CD4-positive, alpha-beta T cell treated with Interleukin-15 for 1 hour (primary cell): ENCODE data around the gene TLE4.
"Not testable (repeated sequence)": the region's sequence is repeated elsewhere in the genome, so short reads cannot be mapped to it uniquely, and the experiment has no call there.

Experiments
- DNase-seq: peaks from one replicate; pipeline ENCODE4 v3.0.0-alpha.2; 2020

TLE4 gene

GRCh38 chr9:79639354-79639753 lies 67.6 kb downstream of the TLE4 start:
- DNase-seq, result no peak

- DNase-seq, result not testable (repeated sequence)
Observed at GRCh38 chr9:79640067-79640466, 68.3 kb downstream of the TLE4 start.

GRCh38 chr9:79641070-79641469 lies 69.3 kb downstream of the TLE4 start:
- DNase-seq, result no peak

GRCh38 chr9:79642671-79643070 lies 70.9 kb downstream of the TLE4 start:
- no peak for DNase-seq

- DNase-seq, result no peak
Observed at GRCh38 chr9:79644048-79644447, 72.3 kb downstream of the TLE4 start.

- no peak for DNase-seq
Observed at GRCh38 chr9:79644601-79645000, 72.8 kb downstream of the TLE4 start.

GRCh38 chr9:79645110-79645509 lies 73.3 kb downstream of the TLE4 start:
- no peak for DNase-seq

- no peak for DNase-seq
Observed at GRCh38 chr9:79646096-79646495, 74.3 kb downstream of the TLE4 start.

GRCh38 chr9:79651251-79651795 lies 79.6 kb downstream of the TLE4 start:
- DNase-seq, result peak; percentile 39

GRCh38 chr9:79652598-79652997 lies 80.8 kb downstream of the TLE4 start:
- DNase-seq, result no peak

- not testable (repeated sequence) for DNase-seq
Observed at GRCh38 chr9:79654591-79655382, 83.0 kb downstream of the TLE4 start.

- DNase-seq, result no peak
Observed at GRCh38 chr9:79655551-79655950, 83.8 kb downstream of the TLE4 start.

GRCh38 chr9:79656169-79656568 lies 84.4 kb downstream of the TLE4 start:
- no peak for DNase-seq

GRCh38 chr9:79657891-79658290 lies 86.1 kb downstream of the TLE4 start:
- no peak for DNase-seq

GRCh38 chr9:79658926-79659325 lies 87.2 kb downstream of the TLE4 start:
- DNase-seq, result no peak

GRCh38 chr9:79660615-79661014 lies 88.8 kb downstream of the TLE4 start:
- DNase-seq, result no peak

GRCh38 chr9:79661279-79661678 lies 89.5 kb downstream of the TLE4 start:
- no peak for DNase-seq

GRCh38 chr9:79661886-79662536 lies 90.2 kb downstream of the TLE4 start:
- no peak for DNase-seq

GRCh38 chr9:79662537-79662956 lies 90.8 kb downstream of the TLE4 start:
- no peak for DNase-seq

- DNase-seq, result no peak
Observed at GRCh38 chr9:79663300-79663699, 91.5 kb downstream of the TLE4 start.

- DNase-seq, result no peak
Observed at GRCh38 chr9:79663878-79664277, 92.1 kb downstream of the TLE4 start.

GRCh38 chr9:79664375-79664831 lies 92.6 kb downstream of the TLE4 start:
- DNase-seq, result no peak

GRCh38 chr9:79665369-79665768 lies 93.6 kb downstream of the TLE4 start:
- no peak for DNase-seq

GRCh38 chr9:79665931-79666330 lies 94.2 kb downstream of the TLE4 start:
- no peak for DNase-seq
